Stimulated activated CD8-positive, alpha-beta memory T cell treated with anti-CD3 and anti-CD28 coated beads, Interleukin-4, amount 100 ng/mL, for 24 hours (primary cell): ENCODE data around the gene EEF1G.

Source experiments
- DNase-seq: peaks from one replicate; pipeline ENCODE4 v3.0.0-alpha.2; 2020; ENCODE audit warnings: low read depth

The EEF1G gene

DNA sequence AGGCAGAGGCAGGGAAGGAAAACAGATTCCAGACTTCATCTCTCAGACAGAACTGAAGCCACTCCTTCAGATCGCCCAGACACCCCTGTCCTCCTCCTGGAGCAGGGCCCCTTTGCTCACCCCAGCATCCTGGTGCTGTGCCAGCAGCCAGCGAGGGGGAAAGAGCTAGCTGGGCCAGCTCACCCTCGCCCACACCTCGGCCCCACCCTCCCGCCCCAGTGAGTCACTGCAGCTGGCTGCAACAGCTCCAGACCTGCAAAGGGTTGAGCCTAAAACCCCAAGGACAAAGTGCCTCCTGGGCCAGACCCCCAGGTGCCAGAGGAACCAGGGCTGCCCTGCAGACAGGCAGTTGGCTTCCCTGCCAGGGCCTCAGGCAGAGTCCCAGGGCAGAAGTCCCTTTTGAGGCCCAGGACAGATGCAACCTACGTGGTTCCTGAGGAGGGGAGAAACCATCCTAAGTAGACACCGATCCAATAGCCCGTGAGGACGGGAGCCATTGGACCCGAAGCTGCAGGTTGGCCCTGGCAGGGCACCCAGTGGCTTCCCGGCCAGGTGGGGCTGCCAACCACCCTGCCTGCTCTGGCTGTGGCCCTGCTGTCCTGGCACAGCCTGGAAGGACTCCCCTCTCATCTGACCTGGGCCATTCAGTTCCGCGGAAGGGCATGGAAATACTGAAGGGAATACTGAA, 34.3 kb downstream of the EEF1G start:
- DNase-seq: peak; percentile 56

DNA sequence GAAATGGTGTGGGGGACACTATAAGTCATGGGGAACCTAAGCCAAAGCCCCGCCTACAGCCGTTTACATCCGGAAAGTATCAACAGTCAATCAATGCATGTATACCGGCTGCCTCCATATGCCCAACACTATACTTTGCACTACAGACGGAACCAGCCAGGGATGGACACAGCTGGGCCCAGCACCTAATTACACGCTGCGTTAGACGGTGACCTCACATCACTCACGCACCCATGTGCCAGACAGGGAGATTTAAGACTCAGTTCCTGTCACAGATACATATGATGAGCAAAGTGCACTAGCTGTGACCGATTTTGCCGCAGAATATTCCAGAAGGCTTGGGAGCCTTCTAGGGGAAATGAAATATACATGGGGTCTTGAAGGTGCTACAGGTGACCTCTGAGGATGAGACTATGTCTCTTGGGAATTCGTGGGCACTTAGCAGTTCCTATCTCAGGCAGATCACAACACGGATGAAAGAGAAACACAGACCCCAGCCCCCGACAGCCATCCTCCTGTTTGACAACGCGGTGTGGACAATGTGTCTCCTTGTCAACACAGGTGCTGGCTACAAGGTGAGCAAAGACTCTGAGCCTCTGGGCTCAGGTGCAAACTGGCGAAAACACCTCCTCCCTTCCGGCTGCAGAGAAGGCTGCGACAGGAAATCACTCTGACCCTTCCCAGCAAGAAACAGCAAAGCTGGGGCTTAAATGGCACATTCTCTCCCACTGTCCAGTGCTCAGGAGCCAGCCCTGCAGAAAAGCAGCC, 35.0 kb downstream of the EEF1G start:
- no peak for DNase-seq

DNA sequence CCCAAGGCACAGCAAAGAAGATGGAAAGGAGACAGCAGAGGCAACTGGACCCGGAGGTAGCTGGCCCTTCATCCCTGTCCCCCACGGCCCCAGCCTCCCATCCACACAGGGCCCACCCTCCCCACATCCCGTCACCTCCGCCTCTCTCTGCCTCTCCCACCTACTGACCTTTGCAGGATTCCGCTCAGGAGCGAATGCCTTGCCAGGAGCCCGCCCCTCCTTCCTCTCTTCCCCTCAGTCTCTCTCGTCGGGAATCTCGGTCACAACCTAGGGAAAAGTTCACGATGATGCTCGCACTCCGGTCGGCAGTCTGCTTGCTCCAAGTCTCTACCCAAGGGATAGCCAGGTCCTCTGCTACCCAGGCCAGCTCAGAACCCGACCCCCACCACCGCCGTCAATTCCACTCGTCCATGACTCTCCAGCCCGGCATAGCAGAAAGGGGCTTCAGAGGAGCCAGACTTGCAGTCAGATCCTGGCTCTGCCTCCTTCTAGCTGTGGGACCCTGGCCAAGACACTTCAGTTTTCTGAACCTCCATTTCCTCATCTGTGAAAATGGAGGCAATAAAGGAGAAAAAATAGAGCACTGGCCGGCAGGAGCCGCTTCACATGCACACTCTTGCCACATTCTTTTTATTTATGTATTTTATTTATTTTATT, 37.3 kb downstream of the EEF1G start:
- no peak for DNase-seq

DNA sequence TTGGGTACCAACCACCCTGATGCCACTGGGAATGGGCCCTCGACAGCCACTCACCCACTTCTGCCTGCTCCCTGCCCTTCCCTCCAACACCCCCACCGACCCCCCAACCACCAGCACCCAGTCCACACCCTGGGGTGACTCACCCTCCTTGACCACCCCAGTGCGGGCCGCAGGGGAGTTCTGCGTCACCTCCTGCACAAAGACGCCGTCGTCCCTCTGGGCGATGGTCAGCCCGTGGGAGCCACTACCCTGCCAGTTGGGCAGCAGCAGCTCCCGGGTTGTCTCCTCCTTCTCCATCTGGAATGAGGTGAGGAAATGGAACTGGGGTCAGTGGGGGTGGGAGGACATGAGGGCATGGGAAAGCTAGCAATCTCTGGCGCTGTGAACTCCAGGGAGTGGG, 37.9 kb downstream of the EEF1G start:
- DNase-seq: no peak

DNA sequence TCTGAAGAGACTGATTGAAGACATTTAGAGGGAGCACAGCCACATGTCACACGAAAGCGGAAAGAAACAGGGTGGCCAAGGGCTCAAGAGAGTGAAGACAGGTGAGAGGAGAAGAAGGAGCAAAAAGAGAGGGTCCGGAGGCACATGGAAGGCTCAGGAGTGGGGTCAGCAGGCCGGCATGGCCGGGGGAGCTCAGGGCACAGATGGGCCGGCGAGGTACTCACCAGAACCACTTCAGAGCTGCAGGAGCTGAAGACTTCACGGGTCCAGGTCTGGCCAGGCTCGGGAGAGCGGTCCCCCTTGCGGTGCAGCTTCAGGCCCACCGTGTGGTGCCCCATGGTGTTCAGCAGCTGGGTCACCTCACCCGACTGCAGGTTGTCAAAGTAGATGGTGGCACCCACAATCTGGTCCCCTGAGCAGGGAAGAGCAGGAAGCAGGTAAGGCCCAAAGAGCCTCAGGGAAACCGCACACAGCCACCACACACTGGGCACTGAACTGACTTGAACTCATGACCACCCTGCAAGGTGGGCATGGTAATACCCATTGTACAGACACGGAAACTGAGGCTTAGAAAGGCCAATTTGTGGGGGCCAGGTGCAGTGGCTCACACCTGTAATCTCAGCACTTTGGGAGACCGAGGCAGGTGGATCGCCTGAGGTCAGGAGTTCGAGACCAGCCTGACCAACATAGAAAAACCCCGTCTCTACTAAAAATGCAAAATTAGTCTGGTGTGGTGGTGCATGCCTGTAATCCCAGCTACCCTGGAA, 38.7 kb downstream of the EEF1G start:
- no peak for DNase-seq

DNA sequence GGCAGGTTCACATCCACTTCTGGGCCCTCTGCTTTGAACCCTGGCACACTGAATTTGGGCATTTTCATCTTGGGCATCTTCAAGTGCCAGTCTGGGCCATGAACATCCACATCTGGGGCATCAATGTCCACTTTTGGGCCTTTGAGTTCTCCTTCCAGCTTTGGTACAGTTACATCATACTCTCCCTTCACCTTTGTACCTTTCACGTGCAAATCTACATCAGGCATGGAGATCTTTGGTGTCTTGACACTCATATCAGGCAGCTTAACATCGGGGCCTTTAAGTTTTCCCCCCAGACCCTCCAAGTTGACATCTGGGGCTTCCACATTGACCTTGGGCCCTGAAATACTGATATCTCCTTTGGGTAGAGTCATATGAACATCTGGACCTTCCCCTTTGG, 41.6 kb downstream of the EEF1G start:
- DNase-seq: no peak

DNA sequence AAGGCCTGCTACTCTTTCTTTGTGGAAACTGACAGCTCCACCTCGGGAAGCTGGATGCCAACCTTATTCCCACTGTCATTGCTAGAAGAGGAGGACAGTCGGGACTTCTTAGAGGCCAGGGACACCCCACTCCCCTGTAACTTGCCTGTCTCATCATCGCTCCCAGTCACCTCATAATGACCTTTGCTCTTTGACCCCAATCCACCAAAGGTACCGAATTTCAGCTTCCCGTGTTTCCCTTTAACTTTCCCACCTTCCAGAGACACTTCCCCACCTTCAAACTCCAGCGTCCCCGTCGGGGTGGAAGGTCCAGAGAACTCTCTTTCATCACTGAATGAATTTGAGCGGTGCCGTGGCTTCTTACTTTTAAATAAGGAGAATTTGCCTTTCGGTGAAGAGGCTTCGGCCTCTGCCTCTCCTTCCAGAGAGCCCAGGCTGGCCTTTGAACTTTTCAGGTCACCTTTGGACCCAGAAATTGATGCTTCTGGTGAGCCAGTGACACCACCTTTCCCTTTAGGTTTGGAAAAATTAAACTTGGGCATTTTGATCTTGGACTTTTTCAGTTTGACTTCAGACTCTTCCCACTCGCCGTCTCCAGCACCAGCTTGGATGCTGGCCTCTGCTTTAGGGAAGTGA, 56.8 kb downstream of the EEF1G start:
- no peak for DNase-seq

DNA sequence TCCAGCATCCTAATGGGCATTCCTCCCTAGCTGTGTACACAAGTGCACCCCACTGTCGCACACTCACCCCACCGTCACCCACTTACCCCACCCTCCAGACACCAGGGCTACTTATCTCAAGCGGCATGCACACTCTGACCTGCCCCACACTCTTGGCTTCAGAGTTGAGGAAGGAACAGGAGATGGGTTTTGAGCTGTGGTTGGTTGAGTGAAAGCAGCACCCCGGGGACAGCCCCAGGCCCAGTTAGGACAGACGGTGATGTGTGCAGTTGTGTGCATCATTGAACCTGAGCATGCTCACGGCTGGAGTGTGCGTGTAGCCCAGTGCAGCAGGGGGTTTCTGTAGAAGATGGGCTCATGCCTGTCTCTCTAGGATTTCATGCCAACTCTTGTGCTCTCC, 59.5 kb downstream of the EEF1G start:
- DNase-seq: no peak

DNA sequence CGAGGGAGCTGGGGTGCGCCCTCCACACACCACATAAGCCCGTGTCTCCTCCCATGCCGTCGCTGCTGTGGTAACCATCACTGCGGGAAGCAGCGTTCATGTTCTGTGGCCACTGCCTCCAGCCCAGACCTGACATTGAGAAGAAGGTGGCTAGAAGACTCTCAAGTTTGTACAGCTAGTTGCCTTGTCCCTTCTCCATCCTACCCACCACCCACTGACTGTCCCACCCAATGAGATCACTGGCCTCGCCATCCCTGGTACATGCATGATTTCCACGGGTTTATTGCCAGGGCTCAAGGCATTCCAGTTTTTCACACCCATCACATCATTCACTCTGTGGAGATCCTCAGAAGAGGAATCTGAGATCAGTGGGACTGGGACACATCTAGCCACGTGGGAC, 60.1 kb downstream of the EEF1G start:
- DNase-seq: no peak

DNA sequence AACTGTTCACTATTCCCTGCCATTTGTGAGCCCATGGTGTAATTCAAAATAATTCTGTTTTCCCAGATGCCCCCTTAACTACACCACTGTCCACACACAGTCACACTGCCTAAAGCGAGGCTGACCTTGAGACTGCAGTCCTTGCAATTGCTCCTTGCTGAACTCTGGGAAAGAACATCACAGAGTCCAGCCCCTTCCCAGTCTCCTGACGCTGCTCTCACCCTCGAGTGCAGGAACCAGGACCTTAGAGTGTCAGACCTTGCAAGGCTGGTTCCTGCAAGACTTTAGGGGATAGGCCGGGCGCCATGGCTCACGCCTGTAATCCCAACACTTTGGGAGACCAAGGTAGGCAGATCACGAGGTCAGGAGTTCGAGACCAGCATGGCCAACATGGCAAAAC, 60.7 kb downstream of the EEF1G start:
- no peak for DNase-seq
